ENCODE measurements around the gene GGN. TPM values are rescaled to one million over a fixed set of nuclear protein-coding genes. Genes with fewer than 3 reads are reported as not detected.

The GGN gene
- total and polyA plus RNA-seq, 9 of the 15 experiments (the other 6 are each of a cell fraction or from before 2014, with no cell fraction given), result 0.15 to 0.33 TPM; not detected in 7

DNA sequence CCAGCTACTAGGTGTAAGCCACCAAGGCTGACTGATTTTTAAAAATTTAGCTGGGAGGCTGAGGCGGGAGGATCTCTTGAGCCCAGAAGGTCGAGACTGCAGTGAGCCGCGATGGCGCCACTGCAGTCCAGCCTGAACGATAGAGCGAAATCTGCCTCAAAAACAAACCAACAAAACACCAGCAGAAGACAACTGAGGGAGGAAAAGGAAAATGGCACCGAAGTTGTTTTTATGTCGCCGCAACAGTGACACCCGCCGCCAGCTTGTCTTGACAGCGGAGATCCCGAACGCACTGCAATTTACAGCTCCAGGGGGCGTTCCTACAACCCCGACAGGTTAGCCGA, 14.8 kb upstream of the GGN start (continued):
- 0 out of 2 replicates have a peak, but pooled peaks have one; percentile 1 for TF ChIP-seq ARID2 (IDR thresholded peaks at IDR 0.05)
- TF ChIP-seq, protein P1, sequence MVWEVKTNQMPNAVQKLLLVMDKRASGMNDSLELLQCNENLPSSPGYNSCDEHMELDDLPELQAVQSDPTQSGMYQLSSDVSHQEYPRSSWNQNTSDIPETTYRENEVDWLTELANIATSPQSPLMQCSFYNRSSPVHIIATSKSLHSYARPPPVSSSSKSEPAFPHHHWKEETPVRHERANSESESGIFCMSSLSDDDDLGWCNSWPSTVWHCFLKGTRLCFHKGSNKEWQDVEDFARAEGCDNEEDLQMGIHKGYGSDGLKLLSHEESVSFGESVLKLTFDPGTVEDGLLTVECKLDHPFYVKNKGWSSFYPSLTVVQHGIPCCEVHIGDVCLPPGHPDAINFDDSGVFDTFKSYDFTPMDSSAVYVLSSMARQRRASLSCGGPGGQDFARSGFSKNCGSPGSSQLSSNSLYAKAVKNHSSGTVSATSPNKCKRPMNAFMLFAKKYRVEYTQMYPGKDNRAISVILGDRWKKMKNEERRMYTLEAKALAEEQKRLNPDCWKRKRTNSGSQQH (CRISPR knock-in tag; IDR thresholded peaks at IDR 0.05), result 0 out of 2 replicates have a peak, but pooled peaks have one; percentile 37
- 0 out of 2 replicates have a peak, but pooled peaks have one; percentile 45 for TF ChIP-seq DPF2 (IDR thresholded peaks at IDR 0.05)
- peak; percentile 74 for TF ChIP-seq BCOR (IDR thresholded peaks at IDR 0.05)
- TF ChIP-seq SMAD4 (CRISPR knock-in tag; conservative IDR thresholded peaks at IDR 0.05), result peak; percentile 51; the same call in 1 of the 2 replicates
- TF ChIP-seq, protein P2, sequence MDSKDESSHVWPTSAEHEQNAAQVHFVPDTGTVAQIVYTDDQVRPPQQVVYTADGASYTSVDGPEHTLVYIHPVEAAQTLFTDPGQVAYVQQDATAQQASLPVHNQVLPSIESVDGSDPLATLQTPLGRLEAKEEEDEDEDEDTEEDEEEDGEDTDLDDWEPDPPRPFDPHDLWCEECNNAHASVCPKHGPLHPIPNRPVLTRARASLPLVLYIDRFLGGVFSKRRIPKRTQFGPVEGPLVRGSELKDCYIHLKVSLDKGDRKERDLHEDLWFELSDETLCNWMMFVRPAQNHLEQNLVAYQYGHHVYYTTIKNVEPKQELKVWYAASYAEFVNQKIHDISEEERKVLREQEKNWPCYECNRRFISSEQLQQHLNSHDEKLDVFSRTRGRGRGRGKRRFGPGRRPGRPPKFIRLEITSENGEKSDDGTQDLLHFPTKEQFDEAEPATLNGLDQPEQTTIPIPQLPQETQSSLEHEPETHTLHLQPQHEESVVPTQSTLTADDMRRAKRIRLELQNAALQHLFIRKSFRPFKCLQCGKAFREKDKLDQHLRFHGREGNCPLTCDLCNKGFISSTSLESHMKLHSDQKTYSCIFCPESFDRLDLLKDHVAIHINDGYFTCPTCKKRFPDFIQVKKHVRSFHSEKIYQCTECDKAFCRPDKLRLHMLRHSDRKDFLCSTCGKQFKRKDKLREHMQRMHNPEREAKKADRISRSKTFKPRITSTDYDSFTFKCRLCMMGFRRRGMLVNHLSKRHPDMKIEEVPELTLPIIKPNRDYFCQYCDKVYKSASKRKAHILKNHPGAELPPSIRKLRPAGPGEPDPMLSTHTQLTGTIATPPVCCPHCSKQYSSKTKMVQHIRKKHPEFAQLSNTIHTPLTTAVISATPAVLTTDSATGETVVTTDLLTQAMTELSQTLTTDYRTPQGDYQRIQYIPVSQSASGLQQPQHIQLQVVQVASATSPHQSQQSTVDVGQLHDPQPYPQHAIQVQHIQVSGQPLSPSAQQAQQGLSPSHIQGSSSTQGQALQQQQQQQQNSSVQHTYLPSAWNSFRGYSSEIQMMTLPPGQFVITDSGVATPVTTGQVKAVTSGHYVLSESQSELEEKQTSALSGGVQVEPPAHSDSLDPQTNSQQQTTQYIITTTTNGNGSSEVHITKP (IDR thresholded peaks at IDR 0.05; ENCODE audit: partially characterized antibody), result peak; percentile 5
- TF ChIP-seq ZNF134 (CRISPR knock-in tag; conservative IDR thresholded peaks at IDR 0.05), result 0 out of 2 replicates have a peak, but pooled peaks have one; percentile 14
- TF ChIP-seq TRIM28 (IDR thresholded peaks at IDR 0.05), result no peak
- TF ChIP-seq, protein P3, sequence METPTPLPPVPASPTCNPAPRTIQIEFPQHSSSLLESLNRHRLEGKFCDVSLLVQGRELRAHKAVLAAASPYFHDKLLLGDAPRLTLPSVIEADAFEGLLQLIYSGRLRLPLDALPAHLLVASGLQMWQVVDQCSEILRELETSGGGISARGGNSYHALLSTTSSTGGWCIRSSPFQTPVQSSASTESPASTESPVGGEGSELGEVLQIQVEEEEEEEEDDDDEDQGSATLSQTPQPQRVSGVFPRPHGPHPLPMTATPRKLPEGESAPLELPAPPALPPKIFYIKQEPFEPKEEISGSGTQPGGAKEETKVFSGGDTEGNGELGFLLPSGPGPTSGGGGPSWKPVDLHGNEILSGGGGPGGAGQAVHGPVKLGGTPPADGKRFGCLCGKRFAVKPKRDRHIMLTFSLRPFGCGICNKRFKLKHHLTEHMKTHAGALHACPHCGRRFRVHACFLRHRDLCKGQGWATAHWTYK (CRISPR knock-in tag; IDR thresholded peaks at IDR 0.05), result 0 out of 2 replicates have a peak, but pooled peaks have one; percentile 45
- TF ChIP-seq, protein P4, sequence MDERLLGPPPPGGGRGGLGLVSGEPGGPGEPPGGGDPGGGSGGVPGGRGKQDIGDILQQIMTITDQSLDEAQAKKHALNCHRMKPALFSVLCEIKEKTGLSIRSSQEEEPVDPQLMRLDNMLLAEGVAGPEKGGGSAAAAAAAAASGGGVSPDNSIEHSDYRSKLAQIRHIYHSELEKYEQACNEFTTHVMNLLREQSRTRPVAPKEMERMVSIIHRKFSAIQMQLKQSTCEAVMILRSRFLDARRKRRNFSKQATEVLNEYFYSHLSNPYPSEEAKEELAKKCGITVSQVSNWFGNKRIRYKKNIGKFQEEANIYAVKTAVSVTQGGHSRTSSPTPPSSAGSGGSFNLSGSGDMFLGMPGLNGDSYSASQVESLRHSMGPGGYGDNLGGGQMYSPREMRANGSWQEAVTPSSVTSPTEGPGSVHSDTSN (CRISPR knock-in tag; IDR thresholded peaks at IDR 0.05; ENCODE audit: low read depth), result no peak
- TF ChIP-seq, protein P4 (tag; conservative IDR thresholded peaks at IDR 0.05; ENCODE audit: low read depth), result peak; percentile 79
- TF ChIP-seq EHMT2 (IDR thresholded peaks at IDR 0.05), result peak; percentile 78; the same call in 1 of the 2 replicates
- no peak for TF ChIP-seq ZNF518B (CRISPR knock-in tag; IDR thresholded peaks at IDR 0.05)
- TF ChIP-seq PHF20 (IDR thresholded peaks at IDR 0.05; ENCODE audit: partially characterized antibody), result peak; percentile 11
- peak; percentile 51 to 58; a peak in 2 of 4 replicates for TF ChIP-seq FOXK2 (conservative IDR thresholded peaks at IDR 0.05 in 1 of 2, IDR thresholded peaks at IDR 0.05 in 1 of 2; ENCODE audit: low read depth in 2 of 2)
- no peak for TF ChIP-seq ZNF143 (CRISPR knock-in tag; IDR thresholded peaks at IDR 0.05)
- no peak for TF ChIP-seq CHCHD3 (CRISPR knock-in tag; IDR thresholded peaks at IDR 0.05)

All from K562 (cell line).